ENCODE results near the gene HAUS6. TPM values are rescaled to one million over a fixed set of nuclear protein-coding genes. Genes with fewer than 3 reads are reported as not detected.

Gene HAUS6
- total and polyA plus RNA-seq, 2 experiments from 2014 or later = 32.7 to 48.7 TPM

- no peak overlapping the region for H2AFZ ChIP-seq
- H3K9me3 Mint-ChIP-seq = peaks cover 2% of the 10 kb centered on the region; the same call in 2 of the 3 replicates
Measured at GRCh38 chr9:19023078-19023477, 79.6 kb downstream of the HAUS6 start.

More at GRCh38 chr9:19023078-19023477, 79.6 kb downstream of the HAUS6 start:
- H3K36me3 Mint-ChIP-seq (ENCODE audit: low read depth) = no peaks in the 10 kb centered on the region
- ATAC-seq = no peak
- no peak for TF ChIP-seq EZH2 (IDR thresholded peaks at IDR 0.05; ENCODE audit: low read depth, unreplicated experiment)
- TF ChIP-seq CREB1 (CRISPR knock-in tag; IDR thresholded peaks at IDR 0.05; ENCODE audit: low read depth) = no peak
- no peak for TF ChIP-seq POLR2AphosphoS5 (IDR thresholded peaks at IDR 0.05; ENCODE audit: low read depth)
- TF ChIP-seq ETS1 (IDR thresholded peaks at IDR 0.05) = no peak
- no peak for TF ChIP-seq ZNF114 (CRISPR knock-in tag; IDR thresholded peaks at IDR 0.05)
- TF ChIP-seq REST (IDR thresholded peaks at IDR 0.05; ENCODE audit: unreplicated experiment) = no peak
- TF ChIP-seq EZH2phosphoT487 (IDR thresholded peaks at IDR 0.05; ENCODE audit: unreplicated experiment) = no peak
- TF ChIP-seq CTCF (conservative IDR thresholded peaks at IDR 0.05; ENCODE audit: low read depth in 2 of 2) = no peak
- no peak for TF ChIP-seq ZNF331 (CRISPR knock-in tag; IDR thresholded peaks at IDR 0.05; ENCODE audit: low read depth)
- TF ChIP-seq NANOG (IDR thresholded peaks at IDR 0.05; ENCODE audit: borderline replicate concordance) = no peak
- Histone ChIP-seq H3K27ac (ENCODE audit: low read depth) (no peak overlapping the region), H3K79me2 (replicated peaks; ENCODE audit: insufficient read depth) (no peaks in the 10 kb centered on the region), H3K4me2 (no peak overlapping the region), H3K36me3 (ENCODE audit: insufficient read depth) (no peaks in the 10 kb centered on the region), H3K4me3 (no peak overlapping the region), H3K4me1 (ENCODE audit: insufficient read depth) (no peaks in the 10 kb centered on the region), H4K20me1 (replicated peaks; ENCODE audit: insufficient read depth) (no peaks in the 10 kb centered on the region), H3F3A (replicated peaks; ENCODE audit: low read depth) (no peaks in the 10 kb centered on the region), H3K9me2 (ENCODE audit: insufficient read depth) (peaks cover 8% of the 10 kb centered on the region), H3K27me3 (ENCODE audit: insufficient read depth) (no peaks in the 10 kb centered on the region)
- no peak overlapping the region for H3K27ac Mint-ChIP-seq
- no peak for DNase-seq (ENCODE audit: low spot score)
- no peaks in the 10 kb centered on the region for H3K27me3 Mint-ChIP-seq (ENCODE audit: insufficient read depth, low read depth, poor library complexity)
- H3K4me3 Mint-ChIP-seq = no peak overlapping the region
- H3K4me1 Mint-ChIP-seq = no peaks in the 10 kb centered on the region

All from GM23338 (cell line).